Ishikawa (cell line): ENCODE results near the gene DNLZ.

Source experiments
- CEBPB ChIP-seq: IDR thresholded peaks from 2 replicates; pipeline ENCODE4 v1.6.1; 2012
- CREB1 ChIP-seq: IDR thresholded peaks from 2 replicates; pipeline ENCODE4 v1.6.1; 2012; ENCODE audit warnings: low read depth
- EP300 ChIP-seq: IDR thresholded peaks from 2 replicates; pipeline ENCODE4 v1.6.1; 2012; ENCODE audit warnings: borderline replicate concordance
- MAX ChIP-seq: IDR thresholded peaks from 2 replicates; pipeline ENCODE4 v1.6.1; 2012
- RAD21 ChIP-seq: IDR thresholded peaks from 2 replicates; pipeline ENCODE4 v1.6.1; 2012; ENCODE audit warnings: low read depth
- TAF1 ChIP-seq: IDR thresholded peaks from 2 replicates; pipeline ENCODE4 v1.6.1; 2012; ENCODE audit warnings: low read depth, mild to moderate bottlenecking
- TEAD4 ChIP-seq: IDR thresholded peaks from 2 replicates; pipeline ENCODE4 v1.6.1; 2012
- ZBTB7A ChIP-seq: IDR thresholded peaks from 2 replicates; pipeline ENCODE4 v1.6.1; 2012; ENCODE audit warnings: low read depth

- no peak for TF ChIP-seq CEBPB
- no peak for TF ChIP-seq RAD21
- TF ChIP-seq TEAD4: no peak
- no peak for TF ChIP-seq EP300
- no peak for TF ChIP-seq MAX
- no peak for TF ChIP-seq TAF1
- no peak for TF ChIP-seq CREB1
- no peak for TF ChIP-seq ZBTB7A
Observed at GRCh38 chr9:136351252-136351800, 12.2 kb downstream of the DNLZ start.
